OCI-LY7 (cell line): Measurements from ENCODE around the gene FARP2. TPM values are rescaled to one million over a fixed set of nuclear protein-coding genes. Genes with fewer than 3 reads are reported as not detected.

ENCODE experiments used
- Bru-seq: library from RNA; stranded (reverse); fragments of 400-500 nt; gene quantifications from one replicate; lab custom pipeline; 2021; lab: Mats Ljungman, UMichigan
- BruChase-seq, 2 experiments: library from RNA; stranded (reverse); fragments of 400-500 nt; gene quantifications; one replicate each; lab custom pipeline; 2021; lab: Mats Ljungman, UMichigan
- BruUV-seq: library from RNA; stranded (reverse); fragments of 400-500 nt; replicated peaks from 2 replicates; lab custom pipeline; 2021; lab: Mats Ljungman, UMichigan
- CTCF ChIA-PET: fragments of 300-600 bp; sonication (Branson Sonifier 250); formaldehyde crosslinking; loops from one replicate; lab custom pipeline; 2022; ENCODE audit warnings: antibody characterized with exemption; ENCODE audit not compliant: unreplicated experiment; lab: Charles Lee
- POLR2A ChIA-PET: fragments of 300-600 bp; sonication (Branson Sonifier 250); formaldehyde crosslinking; loops from one replicate; lab custom pipeline; 2022; ENCODE audit warnings: antibody characterized with exemption; lab: Charles Lee
- DNase-seq: peaks from one replicate; pipeline ENCODE4 v3.0.0-alpha.2; 2015; ENCODE audit warnings: low spot score
- H2AFZ ChIP-seq: fragments of 200-600 bp; sonication (generic), shearing (Covaris generic); 2 replicates; pipeline ENCODE4 v1.6.1; 2014; ENCODE audit warnings: mild to moderate bottlenecking, antibody characterized with exemption, low read length, moderate library complexity
- H3K27ac ChIP-seq: fragments of 200-600 bp; sonication (generic); 2 replicates; pipeline ENCODE4 v1.5.1; 2014; ENCODE audit warnings: mixed run types, low read depth, mild to moderate bottlenecking, moderate library complexity, low read length, inconsistent platforms; ENCODE audit not compliant: poor library complexity, severe bottlenecking
- H3K36me3 ChIP-seq: fragments of 200-600 bp; sonication (generic); 2 replicates; pipeline ENCODE4 v1.6.1; 2014; ENCODE audit warnings: mild to moderate bottlenecking, antibody characterized with exemption, low read length, moderate library complexity, mixed read lengths; ENCODE audit not compliant: insufficient read depth
- H3K4me1 ChIP-seq: fragments of 200-600 bp; sonication (generic); 2 replicates; pipeline ENCODE4 v1.5.1; 2014; ENCODE audit warnings: mild to moderate bottlenecking, low read length; ENCODE audit not compliant: insufficient read depth, poor library complexity, severe bottlenecking
- H3K4me2 ChIP-seq: fragments of 200-600 bp; sonication (generic); 2 replicates; pipeline ENCODE4 v1.6.1; 2014; ENCODE audit warnings: mild to moderate bottlenecking, low read length
- H3K4me3 ChIP-seq: fragments of 200-600 bp; sonication (generic); 2 replicates; pipeline ENCODE4 v1.5.1; 2014; ENCODE audit warnings: mild to moderate bottlenecking, low read depth, low read length; ENCODE audit not compliant: poor library complexity, severe bottlenecking
- H3K79me2 ChIP-seq: fragments of 200-600 bp; sonication (generic); 2 replicates; pipeline ENCODE4 v1.6.1; 2016; ENCODE audit warnings: low read depth, mild to moderate bottlenecking, low read length, moderate library complexity, mixed read lengths; ENCODE audit not compliant: insufficient read depth
- H3K9me2 ChIP-seq: fragments of 200-600 bp; sonication (generic); 2 replicates; pipeline ENCODE4 v1.6.1; 2016; ENCODE audit warnings: mild to moderate bottlenecking, low read length, mixed read lengths; ENCODE audit not compliant: insufficient read depth
- H3K9me3 ChIP-seq: fragments of 200-600 bp; sonication (generic); 2 replicates; pipeline ENCODE4 v1.6.1; 2014; ENCODE audit warnings: mild to moderate bottlenecking, mixed run types, low read length, mixed read lengths
- H4K20me1 ChIP-seq: fragments of 200-600 bp; sonication (generic); 2 replicates; pipeline ENCODE4 v1.6.1; 2014; ENCODE audit warnings: mild to moderate bottlenecking, antibody characterized with exemption, low read length, moderate library complexity, mixed read lengths; ENCODE audit not compliant: insufficient read depth
- EZH2phosphoT487 ChIP-seq: fragments of 200-600 bp; sonication (generic); IDR thresholded peaks from 2 replicates; pipeline ENCODE4 v1.6.1; 2018; ENCODE audit warnings: low read depth, borderline replicate concordance, mild to moderate bottlenecking, mixed run types, antibody characterized with exemption, low read length, moderate library complexity, mixed read lengths
- intact Hi-C: fragments of 100-400 bp; cut with micrococcal nuclease; formaldehyde crosslinking; loops from one replicate; pipeline ENCODE4 v1.10.0; 2022; ENCODE audit not compliant: unreplicated experiment
- long read RNA-seq: library from polyadenylated mRNA; stranded (forward); transcript quantifications from one replicate; pipeline ENCODE4 v2.0.0, GENCODE V29; 2022
- total RNA-seq, 2 experiments: library from RNA; depleted of rRNA in 1 of 2; stranded (reverse); fragments of >200 nt in 1 of 2; shearing (Covaris generic) in 1 of 2; gene quantifications; 2 replicates each; pipeline ENCODE4 v1.2.3, GENCODE V29; 2014 to 2022
- TF ChIP-seq, protein P1 (sequence below): fragments of 200-600 bp; sonication (generic); conservative IDR thresholded peaks from 2 replicates; pipeline ENCODE4 v1.5.1; 2014; ENCODE audit warnings: mild to moderate bottlenecking, antibody characterized with exemption, low read length, moderate library complexity, mixed read lengths

The FARP2 gene
- total RNA-seq (2014; rRNA removed; shearing (Covaris generic)) = 23.2 and 33.6 TPM in 2 replicates
- total RNA-seq (2022) = 47.9 and 52.7 TPM in 2 replicates
- Bru-seq, nascent RNA = percentile 68 among the genes with signal in this experiment
- BruChase-seq, experiment 1, labeled RNA remaining after a 6-hour chase = percentile 63 among the genes with signal in this experiment
- BruChase-seq, experiment 2, labeled RNA remaining after a 2-hour chase = percentile 65 among the genes with signal in this experiment
- long read RNA-seq, full-length matches to known transcripts = 9 of 28 reads
- long read RNA-seq, partial matches to known transcripts = 9 of 28 reads
- long read RNA-seq, other reads (novel, unspliced or antisense) = 10 of 28 reads

- ChIA-PET POLR2A (no interaction called here), CTCF (no interaction called here)
- no peaks in the 10 kb centered on the region for H3K9me2 ChIP-seq
- H4K20me1 ChIP-seq = peaks cover 13% of the 10 kb centered on the region; the same call in 1 of the 2 replicates
- no peak within 1 kb of the TSS; the same call in 1 of the 2 replicates for H2AFZ ChIP-seq
- no peaks in the 10 kb centered on the region for H3K9me3 ChIP-seq
- peak within 1 kb of the TSS; percentile 30 for H3K27ac ChIP-seq
- peak within 1 kb of the TSS; percentile 98 for H3K4me3 ChIP-seq
- H3K79me2 ChIP-seq = peaks cover 35% of the 10 kb centered on the region; the same call in 1 of the 2 replicates
- BruUV-seq = no TSS peak
- no peak for TF ChIP-seq EZH2phosphoT487
- TF ChIP-seq, protein P1, sequence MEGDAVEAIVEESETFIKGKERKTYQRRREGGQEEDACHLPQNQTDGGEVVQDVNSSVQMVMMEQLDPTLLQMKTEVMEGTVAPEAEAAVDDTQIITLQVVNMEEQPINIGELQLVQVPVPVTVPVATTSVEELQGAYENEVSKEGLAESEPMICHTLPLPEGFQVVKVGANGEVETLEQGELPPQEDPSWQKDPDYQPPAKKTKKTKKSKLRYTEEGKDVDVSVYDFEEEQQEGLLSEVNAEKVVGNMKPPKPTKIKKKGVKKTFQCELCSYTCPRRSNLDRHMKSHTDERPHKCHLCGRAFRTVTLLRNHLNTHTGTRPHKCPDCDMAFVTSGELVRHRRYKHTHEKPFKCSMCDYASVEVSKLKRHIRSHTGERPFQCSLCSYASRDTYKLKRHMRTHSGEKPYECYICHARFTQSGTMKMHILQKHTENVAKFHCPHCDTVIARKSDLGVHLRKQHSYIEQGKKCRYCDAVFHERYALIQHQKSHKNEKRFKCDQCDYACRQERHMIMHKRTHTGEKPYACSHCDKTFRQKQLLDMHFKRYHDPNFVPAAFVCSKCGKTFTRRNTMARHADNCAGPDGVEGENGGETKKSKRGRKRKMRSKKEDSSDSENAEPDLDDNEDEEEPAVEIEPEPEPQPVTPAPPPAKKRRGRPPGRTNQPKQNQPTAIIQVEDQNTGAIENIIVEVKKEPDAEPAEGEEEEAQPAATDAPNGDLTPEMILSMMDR = no peak
- H3K4me2 ChIP-seq = peak within 1 kb of the TSS; percentile 96
- intact Hi-C loops = loop anchor here (1.0 to 10.0 kb wide), 6 partner anchors 37 to 525 kb away; partner anchors contain the start of genes ATG4B, DTYMK, HDLBP and SEPTIN2
- H3K36me3 ChIP-seq = peaks cover 39% of the 10 kb centered on the region
- peaks cover 33% of the 10 kb centered on the region for H3K4me1 ChIP-seq
- peak; percentile 98 for DNase-seq
These were observed at the start of gene FARP2 for GRCh38 chr2:241355983-241356870. TSS of gene FARP2 (plus strand) at chr2:241356285. CDS start at chr2:241373108, 16,823 bp downstream.

DNA sequence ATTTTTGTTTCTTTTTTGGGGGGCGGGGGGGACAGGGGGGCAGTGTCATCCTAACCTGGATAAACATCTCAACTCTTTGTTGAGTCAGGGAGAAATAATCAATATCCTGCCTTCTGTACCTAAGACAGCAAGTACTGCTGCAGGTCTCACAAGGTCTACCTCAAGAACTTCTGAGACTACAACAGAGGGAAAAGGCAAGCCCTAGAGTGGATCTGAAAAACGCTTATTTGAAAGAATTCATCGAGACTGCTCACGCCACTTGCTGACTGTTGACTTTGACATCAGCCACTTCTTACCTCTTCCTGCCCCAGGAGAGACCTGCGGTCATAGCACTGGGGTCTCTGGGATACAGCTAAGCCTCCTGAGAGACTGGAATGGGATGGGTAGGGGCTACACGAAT is 49.0 kb upstream of the FARP2 start:
- H3K4me3 ChIP-seq = no peak overlapping the region
- peaks cover 26% of the 10 kb centered on the region for H4K20me1 ChIP-seq
- H3K4me2 ChIP-seq = no peak overlapping the region
- DNase-seq = no peak
- CTCF ChIA-PET = no interaction called here
- H3K36me3 ChIP-seq = peaks cover 7% of the 10 kb centered on the region; the same call in 1 of the 2 replicates
- intact Hi-C loops = no loop called here
- no peak overlapping the region for H3K27ac ChIP-seq
- H3K79me2 ChIP-seq = peaks cover 64% of the 10 kb centered on the region
- TF ChIP-seq, protein P1 = no peak
- no peak for TF ChIP-seq EZH2phosphoT487
- no peaks in the 10 kb centered on the region for H3K9me2 ChIP-seq
- peaks cover 30% of the 10 kb centered on the region for H3K4me1 ChIP-seq
- no peaks in the 10 kb centered on the region for H3K9me3 ChIP-seq
- H2AFZ ChIP-seq = no peak overlapping the region
- POLR2A ChIA-PET = no interaction called here
- BruUV-seq = no TSS peak
